Measurements from ENCODE around the gene CEP89. TPM values are rescaled to one million over a fixed set of nuclear protein-coding genes. Genes with fewer than 3 reads are reported as not detected.
"Not testable (repeated sequence)": the region's sequence is repeated elsewhere in the genome, so short reads cannot be mapped to it uniquely, and the experiment has no call there.

The CEP89 gene
- 10 to 100 TPM in 3 of 4 donors, 1 to 10 TPM in 1; 8.8 to 16.6 (median 10.6) TPM for total RNA-seq

GRCh38 chr19:32971715-32972540 lies at the start of gene CEP89, which contains the start of gene FAAP24:
CEP89 (minus strand) TSS chr19:32971958; CDS start chr19:32971874, 84 bp downstream.
FAAP24 (plus strand) TSS chr19:32972242; CDS start chr19:32973197, 955 bp downstream.
- TF ChIP-seq CTCF (IDR thresholded peaks at IDR 0.05): no peak
- no peak for TF ChIP-seq POLR2A (IDR thresholded peaks at IDR 0.05)
- DNase-seq (ENCODE audit: low spot score in 2 of 2): peak; percentile 99 to 100
- intact Hi-C loops (cut with DNase I; ENCODE audit: low total_unique reads): no loop called here
- WGBS, 2 donors: 1% methylated on average over 44 to 57 of the region's 57 CpGs
- H3K4me3 ChIP-seq (ENCODE audit: low read depth, poor library complexity, severe bottlenecking): peak within 1 kb of the TSS; percentile 55

GRCh38 chr19:33010891-33011290 lies 39.1 kb upstream of the CEP89 start:
- H3K4me3 ChIP-seq (ENCODE audit: low read depth, poor library complexity, severe bottlenecking); DNase-seq (ENCODE audit: low spot score in 2 of 2); intact Hi-C loops (cut with DNase I; ENCODE audit: low total_unique reads): not testable (repeated sequence)
- WGBS, 2 donors: 73 to 78% methylated on average over 4 of the region's 4 CpGs

GRCh38 chr19:33008738-33009137 lies 37.0 kb upstream of the CEP89 start:
- no peak for DNase-seq (ENCODE audit: low spot score in 2 of 2)
- TF ChIP-seq CTCF (IDR thresholded peaks at IDR 0.05) (no peak), POLR2A (IDR thresholded peaks at IDR 0.05) (no peak)
- 85 to 93% methylated on average over 4 of the region's 4 CpGs for WGBS, 2 donors
- H3K4me3 ChIP-seq (ENCODE audit: low read depth, poor library complexity, severe bottlenecking): no peak overlapping the region
- intact Hi-C loops (cut with DNase I; ENCODE audit: low total_unique reads): no loop called here

- WGBS, 2 donors: 43 to 47% methylated on average over 5 of the region's 5 CpGs
- no peak for TF ChIP-seq CTCF (IDR thresholded peaks at IDR 0.05)
- TF ChIP-seq POLR2A (IDR thresholded peaks at IDR 0.05): no peak
- no peak for DNase-seq (ENCODE audit: low spot score in 2 of 2)
- intact Hi-C loops (cut with DNase I; ENCODE audit: low total_unique reads): no loop called here
- no peak overlapping the region for H3K4me3 ChIP-seq (ENCODE audit: low read depth, poor library complexity, severe bottlenecking)
Measured at GRCh38 chr19:33005440-33005839, 33.7 kb upstream of the CEP89 start.

GRCh38 chr19:33003424-33004024 lies 31.8 kb upstream of the CEP89 start:
- DNase-seq (ENCODE audit: low spot score in 2 of 2); intact Hi-C loops (cut with DNase I; ENCODE audit: low total_unique reads); H3K4me3 ChIP-seq (ENCODE audit: low read depth, poor library complexity, severe bottlenecking): not testable (repeated sequence)
- WGBS, 2 donors: 81 to 85% methylated on average over 6 of the region's 6 CpGs

- intact Hi-C loops (cut with DNase I; ENCODE audit: low total_unique reads): not testable (repeated sequence)
- WGBS, 2 donors: 82 to 83% methylated on average over 15 of the region's 15 CpGs
Measured at GRCh38 chr19:33002126-33002865, 30.5 kb upstream of the CEP89 start.

GRCh38 chr19:33000910-33001309 lies 29.2 kb upstream of the CEP89 start:
- intact Hi-C loops (cut with DNase I; ENCODE audit: low total_unique reads): no loop called here
- TF ChIP-seq POLR2A (IDR thresholded peaks at IDR 0.05) (no peak), CTCF (IDR thresholded peaks at IDR 0.05) (no peak)
- no peak overlapping the region for H3K4me3 ChIP-seq (ENCODE audit: low read depth, poor library complexity, severe bottlenecking)
- WGBS, 2 donors: 94 to 95% methylated on average over 4 of the region's 4 CpGs
- DNase-seq (ENCODE audit: low spot score in 2 of 2): no peak

More at GRCh38 chr19:33002126-33002865, 30.5 kb upstream of the CEP89 start:
- not testable (repeated sequence) for H3K4me3 ChIP-seq (ENCODE audit: low read depth, poor library complexity, severe bottlenecking); DNase-seq (ENCODE audit: low spot score in 2 of 2)
